HAP-1 (cell line): ENCODE measurements around the gene C19orf53.
A peak's percentile ranks its signal among the peaks of the same experiment; 100 is the strongest.
"Not testable (repeated sequence)": the region's sequence is repeated elsewhere in the genome, so short reads cannot be mapped to it uniquely, and the experiment has no call there.

Experiments
- DNase-seq, 2 experiments: peaks; one replicate each; pipeline ENCODE4 v3.0.0-alpha.2; 2016 to 2020; ENCODE audit warnings: low spot score in 2 of 2
- H3K27me3 ChIP-seq: fragments of 250-450 bp; sonication (Bioruptor Pico); 2 replicates; pipeline ENCODE4 v1.5.1; 2020; ENCODE audit warnings: low read depth, mild to moderate bottlenecking, moderate library complexity
- H3K36me3 ChIP-seq: fragments of 250-450 bp; sonication (Bioruptor Pico); replicated peaks from 2 replicates; pipeline ENCODE4 v1.5.1; 2020; ENCODE audit warnings: mild to moderate bottlenecking
- H3K4me1 ChIP-seq: fragments of 250-450 bp; sonication (Bioruptor Pico); 2 replicates; pipeline ENCODE4 v1.5.1; 2020; ENCODE audit warnings: mild to moderate bottlenecking
- H3K4me3 ChIP-seq: fragments of 250-450 bp; sonication (Bioruptor Pico); 2 replicates; pipeline ENCODE4 v1.5.1; 2020; ENCODE audit warnings: mild to moderate bottlenecking, moderate library complexity
- H3K9me3 ChIP-seq: fragments of 250-450 bp; sonication (Bioruptor Pico); 2 replicates; pipeline ENCODE4 v1.5.1; 2020; ENCODE audit warnings: mild to moderate bottlenecking, moderate library complexity
- in situ Hi-C: fragments of 300-500 bp; cut with MboI; formaldehyde crosslinking; loops from 3 replicates; pipeline ENCODE4 v1.14.3; 2020; ENCODE audit warnings: low sequenced_read_pairs, inconsistent platforms, mixed read lengths

Gene C19orf53

GRCh38 chr19:13770013-13770635, 4.1 kb upstream of the C19orf53 start:
- Histone ChIP-seq H3K4me3 (no peak overlapping the region), H3K36me3 (peaks cover 55% of the 10 kb centered on the region), H3K4me1 (peaks cover 7% of the 10 kb centered on the region), H3K27me3 (no peaks in the 10 kb centered on the region), H3K9me3 (no peaks in the 10 kb centered on the region)
- in situ Hi-C loops = no loop called here
- DNase-seq = no peak

DNA sequence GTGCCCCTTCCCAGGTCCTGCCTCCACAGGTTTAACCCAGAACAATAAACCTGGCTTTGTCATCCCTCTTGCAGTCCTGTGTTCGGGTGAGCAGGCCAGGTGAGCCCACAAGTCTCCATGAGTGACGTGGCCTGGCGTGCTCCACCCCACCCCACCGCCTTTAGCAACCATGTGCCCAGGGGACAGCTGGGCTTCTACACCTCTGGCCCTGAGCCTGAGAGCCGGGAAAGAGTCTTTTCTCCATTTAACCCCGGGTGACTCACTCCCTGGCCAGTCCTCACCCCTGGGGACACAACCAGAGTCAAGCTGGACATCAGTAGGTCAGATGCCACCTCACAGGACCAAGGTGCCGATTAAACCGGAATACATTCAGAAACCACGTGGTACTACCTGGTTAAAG, 4.1 kb downstream of the C19orf53 start:
- DNase-seq = no peak
- Histone ChIP-seq H3K27me3 (no peaks in the 10 kb centered on the region), H3K9me3 (no peaks in the 10 kb centered on the region), H3K4me3 (no peak overlapping the region), H3K36me3 (peaks cover 37% of the 10 kb centered on the region), H3K4me1 (peaks cover 19% of the 10 kb centered on the region)
- in situ Hi-C loops = no loop called here

DNA sequence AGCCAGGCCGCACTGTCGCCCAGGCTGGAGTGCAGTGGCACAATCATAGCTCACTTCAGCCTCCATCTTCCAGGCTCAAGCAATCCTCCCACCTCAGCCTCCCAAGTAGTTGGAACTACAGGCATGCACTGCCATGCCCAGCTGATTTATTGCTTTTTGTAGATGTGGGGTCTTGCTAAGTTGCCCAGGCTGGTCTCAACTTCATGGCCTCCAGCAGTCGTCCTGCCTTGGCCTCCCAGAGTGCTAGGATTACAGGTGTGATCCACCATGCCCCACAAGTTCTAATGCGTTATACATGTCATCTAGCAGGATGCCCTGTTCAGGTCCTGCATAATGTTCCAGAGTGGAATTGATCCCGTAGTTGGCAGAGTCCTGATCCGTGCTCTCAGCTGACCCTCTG, 4.6 kb downstream of the C19orf53 start:
- H3K4me1 ChIP-seq = peaks cover 24% of the 10 kb centered on the region
- no peak overlapping the region for H3K4me3 ChIP-seq
- no peak for DNase-seq
- in situ Hi-C loops = no loop called here
- peaks cover 37% of the 10 kb centered on the region for H3K36me3 ChIP-seq
- no peaks in the 10 kb centered on the region for H3K9me3 ChIP-seq
- H3K27me3 ChIP-seq = no peaks in the 10 kb centered on the region

DNA sequence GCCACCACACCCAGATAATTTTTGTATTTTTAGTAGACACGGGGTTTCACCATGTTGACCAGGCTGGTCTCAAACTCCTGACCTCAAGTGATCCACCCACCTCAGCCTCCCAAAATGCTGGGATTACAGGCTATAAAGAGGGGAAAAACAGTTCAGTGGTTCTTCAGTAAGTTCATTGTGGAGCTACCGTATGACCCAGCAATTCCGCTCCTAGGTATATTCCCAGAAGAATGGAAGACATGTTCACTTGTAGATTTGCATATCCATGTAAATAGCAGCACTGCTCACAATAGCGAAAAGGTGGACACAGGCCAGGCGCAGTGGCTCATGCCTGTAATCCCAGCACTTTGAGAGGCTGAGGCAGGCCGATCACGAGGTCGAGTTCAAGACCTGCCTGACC, 5.5 kb downstream of the C19orf53 start:
- Histone ChIP-seq H3K36me3 (peaks cover 37% of the 10 kb centered on the region), H3K4me1 (peaks cover 24% of the 10 kb centered on the region)
- H3K27me3 ChIP-seq, DNase-seq, H3K9me3 ChIP-seq, H3K4me3 ChIP-seq: not testable (repeated sequence)
- in situ Hi-C loops = loop anchor here (5.0 kb wide), 1 partner anchor 83 kb away; no protein-coding TSS in a partner anchor

- peaks cover 19% of the 10 kb centered on the region for H3K4me1 ChIP-seq
- peak; percentile 75 to 84 for DNase-seq
- H3K9me3 ChIP-seq = no peaks in the 10 kb centered on the region
- no peak overlapping the region for H3K4me3 ChIP-seq
- peaks cover 27% of the 10 kb centered on the region for H3K36me3 ChIP-seq
- H3K27me3 ChIP-seq = no peaks in the 10 kb centered on the region
- in situ Hi-C loops = loop anchor here (5.0 kb wide), 1 partner anchor 81 kb away; no protein-coding TSS in a partner anchor
Observed at GRCh38 chr19:13781547-13781946, 7.3 kb downstream of the C19orf53 start.

DNA sequence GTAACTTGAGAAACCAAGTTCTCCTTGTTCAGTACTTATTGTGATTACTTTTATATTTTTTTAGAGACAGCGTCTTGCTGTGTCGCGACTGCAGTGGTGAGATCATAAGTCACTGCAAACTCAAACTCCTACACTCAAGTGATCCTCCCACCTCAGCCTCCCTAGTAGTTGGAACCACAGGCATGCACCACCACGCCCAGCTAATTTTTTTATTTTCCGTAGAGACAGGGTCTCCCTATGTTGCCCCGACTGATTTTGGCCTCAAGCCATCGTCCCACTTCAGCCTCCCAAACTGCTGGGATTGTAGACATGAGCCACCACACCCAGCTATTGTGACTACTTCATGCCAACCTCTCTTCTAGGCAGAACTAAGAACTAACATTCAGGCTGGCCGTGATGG, 8.3 kb downstream of the C19orf53 start:
- peaks cover 19% of the 10 kb centered on the region for H3K4me1 ChIP-seq
- H3K27me3 ChIP-seq = no peaks in the 10 kb centered on the region
- H3K4me3 ChIP-seq = no peak overlapping the region
- no peaks in the 10 kb centered on the region for H3K9me3 ChIP-seq
- in situ Hi-C loops = loop anchor here (5.0 kb wide), 1 partner anchor 80 kb away; no protein-coding TSS in a partner anchor
- DNase-seq = no peak
- H3K36me3 ChIP-seq = peaks cover 21% of the 10 kb centered on the region

DNA sequence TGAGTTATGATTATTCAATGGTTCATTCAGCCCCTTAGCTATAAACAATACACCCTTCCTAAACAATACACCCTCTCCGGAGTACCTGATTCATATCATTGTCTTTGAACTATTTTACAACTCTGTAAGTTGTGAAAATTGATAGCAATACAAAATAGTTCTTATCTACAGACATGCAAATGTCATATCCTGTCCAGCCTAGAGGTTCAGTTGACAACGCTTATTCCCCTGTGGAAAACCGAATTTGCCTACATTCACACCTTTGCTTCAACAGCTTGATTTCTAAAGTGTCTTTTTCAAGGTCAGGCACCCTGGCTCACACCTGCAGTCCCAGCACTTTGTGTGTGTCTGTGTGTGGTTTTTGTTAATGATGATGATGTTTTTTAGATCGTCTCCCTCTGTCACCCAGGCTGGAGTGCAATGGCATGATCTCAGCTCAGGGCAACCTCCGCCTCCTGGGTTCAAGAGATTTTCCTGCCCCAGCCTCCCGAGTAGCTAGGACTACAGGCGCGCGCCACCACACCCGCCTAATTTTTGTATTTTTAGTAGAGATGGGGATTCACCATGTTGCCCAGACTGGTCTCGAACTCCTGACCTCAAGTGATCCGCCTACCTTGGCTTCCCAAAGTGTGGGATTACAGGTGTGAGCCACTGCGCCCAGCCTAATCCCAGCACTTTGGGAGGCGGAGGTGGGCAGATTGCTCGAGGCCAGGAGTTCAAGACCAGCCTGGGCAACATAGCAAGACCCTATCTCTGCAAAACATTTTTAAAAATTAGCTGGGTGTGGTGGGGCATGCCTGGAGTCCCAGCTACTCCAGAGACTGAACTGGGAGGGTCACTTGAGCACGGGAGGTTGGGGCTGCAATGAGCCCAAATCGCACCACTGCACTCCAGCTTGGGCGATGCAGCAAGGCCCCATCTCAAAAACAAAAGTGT, 9.6 kb downstream of the C19orf53 start:
- DNase-seq = no peak
- in situ Hi-C loops = loop anchor here (5.0 kb wide), 1 partner anchor 78 kb away; no protein-coding TSS in a partner anchor
- H3K9me3 ChIP-seq = no peaks in the 10 kb centered on the region
- H3K4me1 ChIP-seq = peaks cover 19% of the 10 kb centered on the region
- H3K36me3 ChIP-seq = peaks cover 9% of the 10 kb centered on the region
- H3K4me3 ChIP-seq = no peak overlapping the region
- peaks cover 4% of the 10 kb centered on the region; the same call in 1 of the 2 replicates for H3K27me3 ChIP-seq

- in situ Hi-C loops = loop anchor here (5.0 kb wide), 1 partner anchor 77 kb away; no protein-coding TSS in a partner anchor
- no peak overlapping the region for H3K4me3 ChIP-seq
- peak; percentile 31 to 85 for DNase-seq
- H3K27me3 ChIP-seq = peaks cover 6% of the 10 kb centered on the region; the same call in 1 of the 2 replicates
- no peaks in the 10 kb centered on the region for H3K9me3 ChIP-seq
- peaks cover under 1% of the 10 kb centered on the region; the same call in 1 of the 2 replicates for H3K36me3 ChIP-seq
- H3K4me1 ChIP-seq = peaks cover 19% of the 10 kb centered on the region
Observed at GRCh38 chr19:13784731-13785452, 10.6 kb downstream of the C19orf53 start.

- no peaks in the 10 kb centered on the region for H3K9me3 ChIP-seq
- no peak overlapping the region for H3K4me3 ChIP-seq
- in situ Hi-C loops = no loop called here
- H3K36me3 ChIP-seq = no peaks in the 10 kb centered on the region
- H3K4me1 ChIP-seq = 0 out of 2 replicates have a peak, but pooled peaks cover 3% of the 10 kb centered on the region
- DNase-seq = no peak
- peaks cover 6% of the 10 kb centered on the region; the same call in 1 of the 2 replicates for H3K27me3 ChIP-seq
Observed at GRCh38 chr19:13788991-13789390, 14.7 kb downstream of the C19orf53 start.

GRCh38 chr19:13790354-13790753, 16.1 kb downstream of the C19orf53 start:
- DNase-seq = no peak
- Histone ChIP-seq H3K9me3 (no peaks in the 10 kb centered on the region), H3K4me1 (peaks cover 5% of the 10 kb centered on the region; the same call in 1 of the 2 replicates), H3K27me3 (peaks cover 6% of the 10 kb centered on the region; the same call in 1 of the 2 replicates), H3K36me3 (no peaks in the 10 kb centered on the region), H3K4me3 (no peak overlapping the region)
- in situ Hi-C loops = no loop called here

GRCh38 chr19:13793317-13793716, 19.1 kb downstream of the C19orf53 start:
- H3K4me3 ChIP-seq, in situ Hi-C loops, DNase-seq, H3K36me3 ChIP-seq, H3K27me3 ChIP-seq, H3K9me3 ChIP-seq, H3K4me1 ChIP-seq: not testable (repeated sequence)

DNA sequence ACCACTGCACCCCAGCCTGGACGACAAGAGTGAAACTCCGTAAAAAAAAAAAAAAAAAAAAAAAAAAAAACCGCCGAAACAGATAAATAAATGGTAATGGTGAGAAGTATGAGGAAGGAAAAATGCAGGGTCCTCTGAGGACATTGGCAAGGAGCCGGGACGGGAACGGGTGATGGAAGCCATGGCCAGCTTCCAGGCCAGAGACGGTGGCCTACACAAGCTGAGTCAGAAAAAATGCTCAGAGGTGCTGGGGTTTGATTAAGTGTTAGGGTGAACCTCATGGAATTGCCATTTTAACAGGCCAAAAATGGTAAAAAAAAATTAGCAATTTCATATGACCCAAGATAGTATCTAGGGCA, 20.1 kb downstream of the C19orf53 start:
- peaks cover 5% of the 10 kb centered on the region; the same call in 1 of the 2 replicates for H3K4me1 ChIP-seq
- in situ Hi-C loops = no loop called here
- DNase-seq = no peak

More for the DNA sequence above, 20.1 kb downstream of the C19orf53 start:
- peak overlapping the region; percentile 61 for H3K4me3 ChIP-seq
- H3K36me3 ChIP-seq = no peaks in the 10 kb centered on the region
- H3K9me3 ChIP-seq = no peaks in the 10 kb centered on the region
- no peaks in the 10 kb centered on the region for H3K27me3 ChIP-seq
